Adipocyte (in vitro differentiated cells): ENCODE measurements around the gene TBCC.
A peak's percentile ranks its signal among the peaks of the same experiment; 100 is the strongest.
"Not testable (repeated sequence)": the region's sequence is repeated elsewhere in the genome, so short reads cannot be mapped to it uniquely, and the experiment has no call there.

Source experiments
- DNase-seq: peaks from one replicate; pipeline ENCODE4 v3.0.0-alpha.2; 2015; ENCODE audit warnings: low read depth
- H3K27me3 ChIP-seq: replicated peaks from 2 replicates; pipeline ENCODE4 v1.7.0; 2013; ENCODE audit warnings: mild to moderate bottlenecking, low read length, moderate library complexity; ENCODE audit not compliant: control insufficient read depth, insufficient read depth
- H3K36me3 ChIP-seq: 2 replicates; pipeline ENCODE4 v1.7.0; 2013; ENCODE audit warnings: low read length, mild to moderate bottlenecking, moderate library complexity; ENCODE audit not compliant: control insufficient read depth, insufficient read depth, severe bottlenecking
- H3K4me1 ChIP-seq: 2 replicates; pipeline ENCODE4 v1.7.0; 2013; ENCODE audit warnings: mild to moderate bottlenecking, low read length, moderate library complexity; ENCODE audit not compliant: control insufficient read depth, insufficient read depth
- H3K4me3 ChIP-seq: 2 replicates; pipeline ENCODE4 v1.7.0; 2013; ENCODE audit warnings: mild to moderate bottlenecking, low read length, moderate library complexity
- H3K9ac ChIP-seq: 2 replicates; pipeline ENCODE4 v1.7.0; 2013; ENCODE audit warnings: mild to moderate bottlenecking, low read length, moderate library complexity
- H3K9me3 ChIP-seq: 2 replicates; pipeline ENCODE4 v1.7.0; 2013; ENCODE audit warnings: mild to moderate bottlenecking, low read length, moderate library complexity; ENCODE audit not compliant: control insufficient read depth

TBCC gene

DNA sequence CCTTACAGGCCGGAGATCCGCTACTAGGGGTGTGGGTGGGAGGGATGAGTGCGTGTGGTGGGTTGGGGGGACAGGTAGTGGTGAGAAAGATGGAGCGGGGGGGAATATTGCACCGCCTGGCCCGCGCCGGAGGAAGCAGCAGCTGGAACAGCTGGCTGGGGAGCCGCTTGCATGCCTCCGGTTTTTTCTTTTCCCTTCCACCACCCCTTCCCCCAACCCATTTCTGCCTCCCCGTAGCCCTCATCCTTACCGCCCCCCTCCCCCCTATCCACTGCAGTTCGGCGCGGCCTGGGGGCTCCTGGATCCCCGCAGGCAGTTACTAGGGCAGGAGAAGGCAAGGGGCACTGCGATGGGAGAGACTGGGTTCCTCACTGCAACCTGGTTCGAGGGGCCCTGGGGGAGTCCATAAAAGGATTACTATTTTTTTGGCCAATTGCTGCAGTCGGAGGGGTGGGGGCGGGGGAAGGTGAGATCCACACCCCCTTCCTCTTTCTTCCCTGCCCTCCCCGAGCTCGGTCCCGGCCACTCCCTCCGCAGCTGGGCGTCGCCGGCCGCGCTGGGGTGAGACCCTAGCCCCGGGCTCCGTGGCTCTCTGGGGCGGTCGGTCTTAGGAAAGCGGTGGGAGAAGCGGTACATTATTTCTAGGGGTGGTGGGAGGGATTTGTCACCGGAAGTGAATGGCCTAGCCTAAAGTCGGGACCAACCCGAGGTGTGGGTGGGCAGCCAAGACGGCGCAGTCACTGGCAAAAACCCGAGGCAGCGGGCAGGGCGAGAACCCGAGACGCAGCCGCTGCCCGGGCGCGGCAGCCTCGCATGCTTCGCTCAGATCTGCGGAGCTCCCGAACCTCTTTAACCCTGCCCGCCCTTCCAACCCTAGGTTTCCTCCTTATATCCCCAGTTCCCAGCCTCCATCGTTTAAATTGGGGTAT is 824 bp upstream of the TBCC start:
- Histone ChIP-seq H3K9me3 (no peaks in the 10 kb centered on the region), H3K4me1 (peaks cover 44% of the 10 kb centered on the region), H3K27me3 (no peaks in the 10 kb centered on the region), H3K9ac (peak overlapping the region; percentile 100), H3K4me3 (peak overlapping the region; percentile 98), H3K36me3 (no peaks in the 10 kb centered on the region)
- peak; percentile 91 for DNase-seq

GRCh38 chr6:42745083-42745639 is 742 bp downstream of the TBCC start:
- DNase-seq: peak; percentile 59
- Histone ChIP-seq H3K4me1 (peaks cover 58% of the 10 kb centered on the region), H3K27me3 (no peaks in the 10 kb centered on the region), H3K9me3 (no peaks in the 10 kb centered on the region), H3K4me3 (peak overlapping the region; percentile 100), H3K36me3 (no peaks in the 10 kb centered on the region), H3K9ac (peak overlapping the region; percentile 99)

DNA sequence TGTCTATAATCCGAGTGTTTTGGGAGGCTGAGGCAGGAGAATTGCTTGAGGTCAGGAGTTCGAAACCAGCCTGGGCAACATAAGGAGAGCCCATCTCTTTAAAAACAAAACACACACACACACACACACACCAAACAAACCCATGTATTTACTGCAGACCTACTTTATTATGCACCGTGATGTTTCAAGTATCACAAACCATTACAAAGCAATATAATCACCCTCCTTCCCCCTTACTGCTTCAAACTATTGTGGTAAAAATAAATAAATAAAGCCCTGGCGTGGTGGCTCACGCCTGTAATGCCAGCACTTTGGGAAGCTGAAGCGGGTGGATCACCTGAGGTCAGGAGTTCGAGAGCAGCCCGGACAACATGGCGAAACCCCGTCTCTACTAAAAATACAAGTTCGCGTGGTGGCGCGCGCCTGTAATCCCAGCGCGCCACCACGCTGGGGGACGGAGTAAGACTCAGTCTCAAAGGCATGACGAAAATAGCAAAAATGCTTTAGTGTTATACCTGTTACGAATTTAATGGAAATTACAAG is 1.5 kb downstream of the TBCC start:
- H3K4me1 ChIP-seq: peaks cover 58% of the 10 kb centered on the region
- no peak for DNase-seq
- no peaks in the 10 kb centered on the region for H3K27me3 ChIP-seq
- peak overlapping the region; percentile 99 for H3K9ac ChIP-seq
- H3K9me3 ChIP-seq: no peaks in the 10 kb centered on the region
- peak overlapping the region; percentile 100 for H3K4me3 ChIP-seq
- no peaks in the 10 kb centered on the region for H3K36me3 ChIP-seq

GRCh38 chr6:42742116-42742894 is 3.6 kb downstream of the TBCC start:
- Histone ChIP-seq H3K36me3 (no peaks in the 10 kb centered on the region), H3K4me3 (no peak overlapping the region), H3K27me3 (no peaks in the 10 kb centered on the region), H3K9ac (no peak overlapping the region), H3K9me3 (no peaks in the 10 kb centered on the region), H3K4me1 (peaks cover 47% of the 10 kb centered on the region)
- DNase-seq: no peak

- peak overlapping the region; percentile 50 for H3K9ac ChIP-seq
- H3K36me3 ChIP-seq: no peaks in the 10 kb centered on the region
- H3K4me1 ChIP-seq: peaks cover 45% of the 10 kb centered on the region
- no peaks in the 10 kb centered on the region for H3K27me3 ChIP-seq
- peak overlapping the region; percentile 36 for H3K4me3 ChIP-seq
- H3K9me3 ChIP-seq: no peaks in the 10 kb centered on the region
- DNase-seq: peak; percentile 28
Measured at GRCh38 chr6:42740725-42741124, 5.2 kb downstream of the TBCC start.

DNA sequence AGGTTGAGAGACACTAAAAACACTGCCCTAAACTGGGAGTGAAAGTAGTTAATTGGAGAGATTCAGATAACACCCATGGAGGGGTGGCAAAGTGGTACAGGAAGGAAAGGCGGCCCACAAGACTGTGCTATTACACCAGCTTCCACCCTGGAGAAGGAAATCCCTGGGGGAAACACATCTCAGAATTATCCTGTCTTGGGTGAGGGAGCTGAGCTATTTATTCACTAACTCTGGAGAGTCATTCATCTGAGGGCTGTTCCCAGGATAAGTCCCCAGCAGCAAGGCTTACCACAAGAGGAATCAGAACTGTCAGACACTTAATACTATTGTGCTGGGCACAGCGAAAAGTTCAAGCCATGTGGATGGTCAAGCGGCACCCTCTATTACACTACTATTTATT is 9.9 kb downstream of the TBCC start:
- DNase-seq: no peak
- peaks cover 7% of the 10 kb centered on the region for H3K4me1 ChIP-seq
- H3K9me3 ChIP-seq: no peaks in the 10 kb centered on the region
- no peak overlapping the region for H3K9ac ChIP-seq
- no peaks in the 10 kb centered on the region for H3K36me3 ChIP-seq
- H3K27me3 ChIP-seq: no peaks in the 10 kb centered on the region
- no peak overlapping the region for H3K4me3 ChIP-seq

GRCh38 chr6:42733867-42734481 is 11.9 kb downstream of the TBCC start:
- H3K27me3 ChIP-seq, H3K4me1 ChIP-seq, H3K4me3 ChIP-seq, H3K9me3 ChIP-seq, H3K9ac ChIP-seq, H3K36me3 ChIP-seq, DNase-seq: not testable (repeated sequence)

- no peak overlapping the region for H3K4me3 ChIP-seq
- peaks cover 13% of the 10 kb centered on the region for H3K4me1 ChIP-seq
- H3K9me3 ChIP-seq: no peaks in the 10 kb centered on the region
- DNase-seq: peak; percentile 13
- H3K36me3 ChIP-seq: no peaks in the 10 kb centered on the region
- H3K27me3 ChIP-seq: no peaks in the 10 kb centered on the region
- H3K9ac ChIP-seq: no peak overlapping the region
Measured at GRCh38 chr6:42729731-42730130, 16.2 kb downstream of the TBCC start.

DNA sequence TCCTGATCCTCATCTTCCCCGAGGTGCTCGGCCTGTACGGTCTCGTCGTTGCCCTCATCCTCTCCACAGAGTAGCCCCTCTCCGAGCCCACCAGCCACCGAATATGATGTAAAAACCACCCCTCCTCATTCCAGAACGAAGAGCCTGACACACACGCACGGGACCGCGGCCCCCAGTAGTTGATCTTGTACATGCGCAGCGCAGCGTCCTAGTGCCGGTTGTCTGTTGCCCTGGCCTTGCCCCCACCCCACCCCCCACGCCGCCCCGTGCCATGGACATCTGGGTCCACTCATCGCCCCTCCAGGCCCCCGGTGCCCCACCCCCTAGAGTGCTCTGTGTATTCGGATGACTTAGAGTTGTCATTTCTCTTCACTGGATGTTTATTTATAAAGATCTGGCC is 18.3 kb downstream of the TBCC start:
- peak overlapping the region; percentile 79 for H3K4me3 ChIP-seq
- H3K4me1 ChIP-seq: peaks cover 13% of the 10 kb centered on the region
- H3K36me3 ChIP-seq: no peaks in the 10 kb centered on the region
- no peaks in the 10 kb centered on the region for H3K27me3 ChIP-seq
- no peak for DNase-seq
- peak overlapping the region; percentile 81 for H3K9ac ChIP-seq
- no peaks in the 10 kb centered on the region for H3K9me3 ChIP-seq

DNA sequence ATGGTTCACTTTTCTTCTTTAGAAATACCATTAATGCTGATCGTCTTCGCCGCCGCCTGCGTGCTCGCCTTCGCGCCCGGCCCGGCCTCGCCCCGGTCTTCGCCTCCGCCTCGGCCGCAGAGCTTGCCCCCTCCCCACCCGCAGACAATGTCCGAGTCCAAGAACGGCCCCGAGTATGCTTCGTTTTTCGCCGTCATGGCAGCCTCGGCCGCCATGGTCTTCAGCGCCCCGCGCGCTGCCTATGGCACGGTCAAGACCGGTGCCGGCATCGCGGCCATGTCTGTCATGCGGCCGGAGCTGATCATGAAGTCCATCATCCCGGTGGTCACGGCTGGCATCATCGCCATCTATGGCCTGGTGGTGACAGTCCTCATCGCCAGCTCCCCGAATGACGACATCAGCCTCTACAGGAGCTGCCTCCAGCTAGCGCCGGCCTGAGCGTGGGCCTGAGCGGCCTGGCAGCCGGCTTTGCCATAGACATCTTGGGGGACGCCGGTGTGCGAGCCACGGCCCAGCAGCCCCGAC is 18.8 kb downstream of the TBCC start:
- H3K36me3 ChIP-seq: no peaks in the 10 kb centered on the region
- H3K4me1 ChIP-seq: peaks cover 13% of the 10 kb centered on the region
- peak overlapping the region; percentile 81 for H3K9ac ChIP-seq
- no peaks in the 10 kb centered on the region for H3K27me3 ChIP-seq
- peak overlapping the region; percentile 79 for H3K4me3 ChIP-seq
- H3K9me3 ChIP-seq: no peaks in the 10 kb centered on the region
- DNase-seq: no peak
